ENCODE results near the gene MYH10.

- no peak for TF ChIP-seq CTCF (IDR thresholded peaks at IDR 0.05; ENCODE audit: poor library complexity, severe bottlenecking)
- TF ChIP-seq REST (IDR thresholded peaks at IDR 0.05; ENCODE audit: borderline replicate concordance) = no peak
- no peak for TF ChIP-seq EZH2 (IDR thresholded peaks at IDR 0.05; ENCODE audit: borderline replicate concordance, insufficient read depth, low read length, poor library complexity, severe bottlenecking)
- no peak for TF ChIP-seq RAD21 (conservative IDR thresholded peaks at IDR 0.05)
- no peak for TF ChIP-seq EP300 (conservative IDR thresholded peaks at IDR 0.05; ENCODE audit: poor library complexity, severe bottlenecking)
- TF ChIP-seq POLR2AphosphoS5 (IDR thresholded peaks at IDR 0.05) = no peak
Measured at GRCh38 chr17:8466456-8466855, 164.1 kb downstream of the MYH10 start.

Measured in neural cell (in vitro differentiated cells).